ENCODE results near the gene CEP104. TPM values are rescaled to one million over a fixed set of nuclear protein-coding genes. Genes with fewer than 3 reads are reported as not detected.
"Not testable (repeated sequence)": the region's sequence is repeated elsewhere in the genome, so short reads cannot be mapped to it uniquely, and the experiment has no call there.

The CEP104 gene
- total and polyA plus RNA-seq, 2 experiments from 2014 or later = 21.4 to 26.3 TPM

- no peaks in the 10 kb centered on the region for H3K4me1 ChIP-seq (ENCODE audit: low read depth)
- H3K9me3 ChIP-seq (ENCODE audit: low read depth) = no peaks in the 10 kb centered on the region
- H3K27me3 ChIP-seq = no peaks in the 10 kb centered on the region
- H3K27ac ChIP-seq = no peak overlapping the region
- H3K36me3 ChIP-seq = peaks cover 7% of the 10 kb centered on the region
- H3K4me3 ChIP-seq = no peak overlapping the region
- DNase-seq (ENCODE audit: low read depth in 1 of 2, low spot score in 1 of 2) = no peak
- TF ChIP-seq CTCF (IDR thresholded peaks at IDR 0.05; ENCODE audit: low read depth, low read length) = no peak
Measured at GRCh38 chr1:3811595-3811911, 45.5 kb downstream of the CEP104 start.

- not testable (repeated sequence) for H3K36me3 ChIP-seq; H3K27me3 ChIP-seq; H3K9me3 ChIP-seq (ENCODE audit: low read depth); DNase-seq (ENCODE audit: low read depth in 1 of 2, low spot score in 1 of 2); H3K4me3 ChIP-seq; H3K4me1 ChIP-seq (ENCODE audit: low read depth); H3K27ac ChIP-seq
Measured at GRCh38 chr1:3810149-3810761, 46.8 kb downstream of the CEP104 start.

- no peaks in the 10 kb centered on the region for H3K9me3 ChIP-seq (ENCODE audit: low read depth)
- H3K4me1 ChIP-seq (ENCODE audit: low read depth) = no peaks in the 10 kb centered on the region
- H3K36me3 ChIP-seq = peaks cover 6% of the 10 kb centered on the region
- H3K27me3 ChIP-seq = no peaks in the 10 kb centered on the region
- H3K4me3 ChIP-seq = no peak overlapping the region
- TF ChIP-seq CTCF (IDR thresholded peaks at IDR 0.05; ENCODE audit: low read depth, low read length) = no peak
- DNase-seq (ENCODE audit: low read depth in 1 of 2, low spot score in 1 of 2) = no peak
- no peak overlapping the region for H3K27ac ChIP-seq
Measured at GRCh38 chr1:3809680-3810079, 47.3 kb downstream of the CEP104 start.

- Histone ChIP-seq H3K27ac (no peak overlapping the region), H3K27me3 (no peaks in the 10 kb centered on the region), H3K9me3 (ENCODE audit: low read depth) (no peaks in the 10 kb centered on the region), H3K36me3 (no peaks in the 10 kb centered on the region), H3K4me1 (ENCODE audit: low read depth) (no peaks in the 10 kb centered on the region), H3K4me3 (no peak overlapping the region)
- no peak for DNase-seq (ENCODE audit: low read depth in 1 of 2, low spot score in 1 of 2)
- TF ChIP-seq CTCF (IDR thresholded peaks at IDR 0.05; ENCODE audit: low read depth, low read length) = no peak
Measured at GRCh38 chr1:3807769-3808168, 49.2 kb downstream of the CEP104 start.

- no peak overlapping the region for H3K4me3 ChIP-seq
- no peaks in the 10 kb centered on the region for H3K4me1 ChIP-seq (ENCODE audit: low read depth)
- H3K9me3 ChIP-seq (ENCODE audit: low read depth) = no peaks in the 10 kb centered on the region
- no peak for DNase-seq (ENCODE audit: low read depth in 1 of 2, low spot score in 1 of 2)
- TF ChIP-seq CTCF (IDR thresholded peaks at IDR 0.05; ENCODE audit: low read depth, low read length) = no peak
- H3K36me3 ChIP-seq = no peaks in the 10 kb centered on the region
- H3K27ac ChIP-seq = no peak overlapping the region
- H3K27me3 ChIP-seq = peaks cover 7% of the 10 kb centered on the region
Measured at GRCh38 chr1:3805038-3805437, 52.0 kb downstream of the CEP104 start.

- DNase-seq (ENCODE audit: low read depth in 1 of 2, low spot score in 1 of 2) = peak in 1 of 2 donors; percentile 23
- H3K4me1 ChIP-seq (ENCODE audit: low read depth); H3K4me3 ChIP-seq; H3K36me3 ChIP-seq; H3K9me3 ChIP-seq (ENCODE audit: low read depth): not testable (repeated sequence)
- H3K27ac ChIP-seq = peak overlapping the region; percentile 48
- peaks cover 10% of the 10 kb centered on the region for H3K27me3 ChIP-seq
Measured at GRCh38 chr1:3804627-3804944, 52.4 kb downstream of the CEP104 start.
